GM23338 (cell line): ENCODE measurements around the gene IPO13.

Experiments used
- CREB1 ChIP-seq: fragments of 250-450 bp; sonication (Bioruptor Pico); IDR thresholded peaks from 2 replicates; pipeline ENCODE4 v1.5.0; 2020; ENCODE audit warnings: low read depth, mild to moderate bottlenecking, moderate library complexity
- EZH2 ChIP-seq: fragments of 200-600 bp; sonication (generic); IDR thresholded peaks from one replicate; pipeline ENCODE4 v1.8.0; 2017; ENCODE audit warnings: antibody characterized with exemption, mild to moderate bottlenecking, low read depth; ENCODE audit not compliant: unreplicated experiment
- JUNB ChIP-seq: IDR thresholded peaks from one replicate; pipeline ENCODE4 v1.6.1; 2016; ENCODE audit warnings: antibody characterized with exemption; ENCODE audit not compliant: unreplicated experiment
- POLR2AphosphoS5 ChIP-seq: IDR thresholded peaks from 2 replicates; pipeline ENCODE4 v1.6.1; 2016; ENCODE audit warnings: antibody characterized with exemption, low read depth
- TF ChIP-seq, protein P1 (sequence below), 2 experiments: fragments of 200-600 bp in 1 of 2; sonication (generic) in 1 of 2; conservative IDR thresholded peaks; 2 replicates each; pipeline versions ENCODE4 v1.5.1 to v1.6.1; 2016 to 2017; ENCODE audit warnings: antibody characterized with exemption in 2 of 2, low read depth in 2 of 2, mild to moderate bottlenecking in 2 of 2, moderate library complexity in 1 of 2
- TF ChIP-seq, protein P2 (sequence below): IDR thresholded peaks from one replicate; pipeline ENCODE4 v1.6.1; 2018; ENCODE audit warnings: antibody characterized with exemption; ENCODE audit not compliant: unreplicated experiment
- TF ChIP-seq, protein P3 (sequence below): IDR thresholded peaks from 2 replicates; pipeline ENCODE4 v1.6.1; 2016; ENCODE audit warnings: antibody characterized with exemption

DNA sequence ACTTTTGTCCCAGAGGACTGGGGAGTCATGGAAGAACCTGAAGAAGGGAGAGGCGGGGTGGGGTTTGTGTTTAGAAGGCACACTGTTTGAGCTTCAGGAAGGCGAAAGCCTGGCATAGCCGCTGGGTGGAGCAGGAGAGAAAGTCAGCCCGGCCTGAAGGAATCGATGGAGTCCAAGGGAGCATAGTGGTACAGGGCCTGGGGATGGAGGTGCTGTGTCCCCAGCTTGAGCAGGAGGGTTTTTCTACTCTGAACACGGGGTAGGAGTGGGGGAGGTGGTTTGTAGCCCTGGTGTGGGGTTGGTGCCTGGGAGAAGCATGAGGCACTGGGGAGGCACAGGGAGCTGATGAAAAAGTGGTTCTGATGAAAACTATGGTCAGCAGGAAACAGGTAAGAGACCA lies 40.0 kb downstream of the IPO13 start:
- no peak for TF ChIP-seq JUNB
- TF ChIP-seq, protein P1, sequence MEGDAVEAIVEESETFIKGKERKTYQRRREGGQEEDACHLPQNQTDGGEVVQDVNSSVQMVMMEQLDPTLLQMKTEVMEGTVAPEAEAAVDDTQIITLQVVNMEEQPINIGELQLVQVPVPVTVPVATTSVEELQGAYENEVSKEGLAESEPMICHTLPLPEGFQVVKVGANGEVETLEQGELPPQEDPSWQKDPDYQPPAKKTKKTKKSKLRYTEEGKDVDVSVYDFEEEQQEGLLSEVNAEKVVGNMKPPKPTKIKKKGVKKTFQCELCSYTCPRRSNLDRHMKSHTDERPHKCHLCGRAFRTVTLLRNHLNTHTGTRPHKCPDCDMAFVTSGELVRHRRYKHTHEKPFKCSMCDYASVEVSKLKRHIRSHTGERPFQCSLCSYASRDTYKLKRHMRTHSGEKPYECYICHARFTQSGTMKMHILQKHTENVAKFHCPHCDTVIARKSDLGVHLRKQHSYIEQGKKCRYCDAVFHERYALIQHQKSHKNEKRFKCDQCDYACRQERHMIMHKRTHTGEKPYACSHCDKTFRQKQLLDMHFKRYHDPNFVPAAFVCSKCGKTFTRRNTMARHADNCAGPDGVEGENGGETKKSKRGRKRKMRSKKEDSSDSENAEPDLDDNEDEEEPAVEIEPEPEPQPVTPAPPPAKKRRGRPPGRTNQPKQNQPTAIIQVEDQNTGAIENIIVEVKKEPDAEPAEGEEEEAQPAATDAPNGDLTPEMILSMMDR (conservative IDR thresholded peaks at IDR 0.05; ENCODE audit: low read depth in 2 of 2), result peak; percentile 15 to 40; a peak in 3 of 4 replicates
- TF ChIP-seq, protein P2, sequence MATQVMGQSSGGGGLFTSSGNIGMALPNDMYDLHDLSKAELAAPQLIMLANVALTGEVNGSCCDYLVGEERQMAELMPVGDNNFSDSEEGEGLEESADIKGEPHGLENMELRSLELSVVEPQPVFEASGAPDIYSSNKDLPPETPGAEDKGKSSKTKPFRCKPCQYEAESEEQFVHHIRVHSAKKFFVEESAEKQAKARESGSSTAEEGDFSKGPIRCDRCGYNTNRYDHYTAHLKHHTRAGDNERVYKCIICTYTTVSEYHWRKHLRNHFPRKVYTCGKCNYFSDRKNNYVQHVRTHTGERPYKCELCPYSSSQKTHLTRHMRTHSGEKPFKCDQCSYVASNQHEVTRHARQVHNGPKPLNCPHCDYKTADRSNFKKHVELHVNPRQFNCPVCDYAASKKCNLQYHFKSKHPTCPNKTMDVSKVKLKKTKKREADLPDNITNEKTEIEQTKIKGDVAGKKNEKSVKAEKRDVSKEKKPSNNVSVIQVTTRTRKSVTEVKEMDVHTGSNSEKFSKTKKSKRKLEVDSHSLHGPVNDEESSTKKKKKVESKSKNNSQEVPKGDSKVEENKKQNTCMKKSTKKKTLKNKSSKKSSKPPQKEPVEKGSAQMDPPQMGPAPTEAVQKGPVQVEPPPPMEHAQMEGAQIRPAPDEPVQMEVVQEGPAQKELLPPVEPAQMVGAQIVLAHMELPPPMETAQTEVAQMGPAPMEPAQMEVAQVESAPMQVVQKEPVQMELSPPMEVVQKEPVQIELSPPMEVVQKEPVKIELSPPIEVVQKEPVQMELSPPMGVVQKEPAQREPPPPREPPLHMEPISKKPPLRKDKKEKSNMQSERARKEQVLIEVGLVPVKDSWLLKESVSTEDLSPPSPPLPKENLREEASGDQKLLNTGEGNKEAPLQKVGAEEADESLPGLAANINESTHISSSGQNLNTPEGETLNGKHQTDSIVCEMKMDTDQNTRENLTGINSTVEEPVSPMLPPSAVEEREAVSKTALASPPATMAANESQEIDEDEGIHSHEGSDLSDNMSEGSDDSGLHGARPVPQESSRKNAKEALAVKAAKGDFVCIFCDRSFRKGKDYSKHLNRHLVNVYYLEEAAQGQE, result no peak
- no peak for TF ChIP-seq POLR2AphosphoS5
- TF ChIP-seq EZH2, result no peak
- TF ChIP-seq, protein P3, sequence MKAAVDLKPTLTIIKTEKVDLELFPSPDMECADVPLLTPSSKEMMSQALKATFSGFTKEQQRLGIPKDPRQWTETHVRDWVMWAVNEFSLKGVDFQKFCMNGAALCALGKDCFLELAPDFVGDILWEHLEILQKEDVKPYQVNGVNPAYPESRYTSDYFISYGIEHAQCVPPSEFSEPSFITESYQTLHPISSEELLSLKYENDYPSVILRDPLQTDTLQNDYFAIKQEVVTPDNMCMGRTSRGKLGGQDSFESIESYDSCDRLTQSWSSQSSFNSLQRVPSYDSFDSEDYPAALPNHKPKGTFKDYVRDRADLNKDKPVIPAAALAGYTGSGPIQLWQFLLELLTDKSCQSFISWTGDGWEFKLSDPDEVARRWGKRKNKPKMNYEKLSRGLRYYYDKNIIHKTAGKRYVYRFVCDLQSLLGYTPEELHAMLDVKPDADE, result no peak
- no peak for TF ChIP-seq CREB1
